ENCODE data around the gene ASS1.

ASS1 gene

GRCh38 chr9:130417602-130418001 lies 27.2 kb upstream of the ASS1 start:
- Histone ChIP-seq H3K9ac (no peak overlapping the region), H3K4me2 (no peak overlapping the region), H3K4me3 (no peak overlapping the region), H3K27me3 (no peaks in the 10 kb centered on the region), H4K20me1 (no peaks in the 10 kb centered on the region), H3K9me3 (no peaks in the 10 kb centered on the region), H3K27ac (no peak overlapping the region), H3K36me3 (no peaks in the 10 kb centered on the region), H3K4me1 (peaks cover 39% of the 10 kb centered on the region)
- no peak for TF ChIP-seq Cebpa-rat (IDR thresholded peaks at IDR 0.05)

GRCh38 chr9:130418776-130419175 lies 26.0 kb upstream of the ASS1 start:
- Histone ChIP-seq H3K4me1 (peaks cover 51% of the 10 kb centered on the region), H3K36me3 (no peaks in the 10 kb centered on the region), H3K4me3 (no peak overlapping the region), H3K27me3 (no peaks in the 10 kb centered on the region), H3K27ac (no peak overlapping the region), H3K9me3 (no peaks in the 10 kb centered on the region), H3K9ac (no peak overlapping the region), H3K4me2 (no peak overlapping the region), H4K20me1 (no peaks in the 10 kb centered on the region)
- no peak for TF ChIP-seq Cebpa-rat (IDR thresholded peaks at IDR 0.05)

GRCh38 chr9:130419521-130420035 lies 25.2 kb upstream of the ASS1 start:
- TF ChIP-seq Cebpa-rat (IDR thresholded peaks at IDR 0.05), result no peak
- Histone ChIP-seq H3K4me3 (no peak overlapping the region), H3K4me2 (no peak overlapping the region), H3K4me1 (peaks cover 51% of the 10 kb centered on the region), H3K27me3 (no peaks in the 10 kb centered on the region), H3K36me3 (no peaks in the 10 kb centered on the region), H4K20me1 (no peaks in the 10 kb centered on the region), H3K9ac (no peak overlapping the region), H3K9me3 (no peaks in the 10 kb centered on the region), H3K27ac (no peak overlapping the region)

- no peaks in the 10 kb centered on the region for H3K27me3 ChIP-seq
- no peak overlapping the region for H3K4me3 ChIP-seq
- H3K4me2 ChIP-seq, result peak overlapping the region; percentile 46
- TF ChIP-seq Cebpa-rat (IDR thresholded peaks at IDR 0.05), result no peak
- no peaks in the 10 kb centered on the region for H3K9me3 ChIP-seq
- H4K20me1 ChIP-seq, result no peaks in the 10 kb centered on the region
- H3K36me3 ChIP-seq, result no peaks in the 10 kb centered on the region
- peaks cover 57% of the 10 kb centered on the region for H3K4me1 ChIP-seq
- no peak overlapping the region; the same call in 1 of the 2 replicates for H3K9ac ChIP-seq
- H3K27ac ChIP-seq, result peak overlapping the region; percentile 34; the same call in 1 of the 2 replicates
These were observed 23.5 kb upstream of the ASS1 start for GRCh38 chr9:130421154-130421801.

- no peaks in the 10 kb centered on the region for H3K36me3 ChIP-seq
- H3K27me3 ChIP-seq, result no peaks in the 10 kb centered on the region
- H3K9ac ChIP-seq, result no peak overlapping the region; the same call in 1 of the 2 replicates
- no peak for TF ChIP-seq Cebpa-rat (IDR thresholded peaks at IDR 0.05)
- H3K4me1 ChIP-seq, result peaks cover 62% of the 10 kb centered on the region
- no peaks in the 10 kb centered on the region for H3K9me3 ChIP-seq
- no peaks in the 10 kb centered on the region for H4K20me1 ChIP-seq
- H3K27ac ChIP-seq, result 0 out of 2 replicates have a peak overlapping the region, but pooled peaks have one; percentile 34
- peak overlapping the region; percentile 46 for H3K4me2 ChIP-seq
- H3K4me3 ChIP-seq, result no peak overlapping the region
These were observed 22.9 kb upstream of the ASS1 start for GRCh38 chr9:130421802-130422276.

- Histone ChIP-seq H3K4me3 (no peak overlapping the region), H3K4me1 (peaks cover 69% of the 10 kb centered on the region), H4K20me1 (no peaks in the 10 kb centered on the region), H3K36me3 (no peaks in the 10 kb centered on the region), H3K9ac (no peak overlapping the region), H3K27ac (no peak overlapping the region), H3K4me2 (peak overlapping the region; percentile 46), H3K9me3 (no peaks in the 10 kb centered on the region), H3K27me3 (no peaks in the 10 kb centered on the region)
- TF ChIP-seq Cebpa-rat (IDR thresholded peaks at IDR 0.05), result no peak
These were observed 22.2 kb upstream of the ASS1 start for GRCh38 chr9:130422546-130422945.

GRCh38 chr9:130423272-130423671 lies 21.5 kb upstream of the ASS1 start:
- TF ChIP-seq Cebpa-rat (IDR thresholded peaks at IDR 0.05), result no peak
- Histone ChIP-seq H3K27me3 (no peaks in the 10 kb centered on the region), H3K36me3 (no peaks in the 10 kb centered on the region), H3K4me3 (no peak overlapping the region), H3K4me2 (0 out of 2 replicates have a peak overlapping the region, but pooled peaks have one; percentile 2), H3K4me1 (peaks cover 75% of the 10 kb centered on the region), H3K9me3 (no peaks in the 10 kb centered on the region), H3K9ac (no peak overlapping the region), H3K27ac (no peak overlapping the region), H4K20me1 (no peaks in the 10 kb centered on the region)

GRCh38 chr9:130424595-130425454 lies 19.9 kb upstream of the ASS1 start:
- H3K9ac ChIP-seq, result no peak overlapping the region
- no peak overlapping the region for H3K4me3 ChIP-seq
- H3K36me3 ChIP-seq, result no peaks in the 10 kb centered on the region
- peak overlapping the region; percentile 72; the same call in 1 of the 2 replicates for H3K4me2 ChIP-seq
- H3K4me1 ChIP-seq, result peaks cover 69% of the 10 kb centered on the region
- H3K27ac ChIP-seq, result no peak overlapping the region
- H4K20me1 ChIP-seq, result no peaks in the 10 kb centered on the region
- TF ChIP-seq Cebpa-rat (IDR thresholded peaks at IDR 0.05), result no peak
- H3K27me3 ChIP-seq, result no peaks in the 10 kb centered on the region
- peaks cover under 1% of the 10 kb centered on the region for H3K9me3 ChIP-seq

GRCh38 chr9:130425741-130426466 lies 18.9 kb upstream of the ASS1 start:
- H3K4me1 ChIP-seq, result peaks cover 66% of the 10 kb centered on the region

More at GRCh38 chr9:130425741-130426466, 18.9 kb upstream of the ASS1 start:
- no peaks in the 10 kb centered on the region for H3K27me3 ChIP-seq
- no peaks in the 10 kb centered on the region for H3K36me3 ChIP-seq
- peak overlapping the region; percentile 72 for H3K4me2 ChIP-seq
- H3K4me3 ChIP-seq, result no peak overlapping the region
- peaks cover 12% of the 10 kb centered on the region for H3K9me3 ChIP-seq
- no peaks in the 10 kb centered on the region for H4K20me1 ChIP-seq
- TF ChIP-seq Cebpa-rat (IDR thresholded peaks at IDR 0.05), result no peak
- H3K27ac ChIP-seq, result peak overlapping the region; percentile 46; the same call in 1 of the 2 replicates
- no peak overlapping the region for H3K9ac ChIP-seq
